ENCODE measurements around the gene MAGEC3. TPM values are rescaled to one million over a fixed set of nuclear protein-coding genes. Genes with fewer than 3 reads are reported as not detected.
"Not testable (repeated sequence)": the region's sequence is repeated elsewhere in the genome, so short reads cannot be mapped to it uniquely, and the experiment has no call there.

The MAGEC3 gene
- total RNA-seq, 4 donors from 2014 or later: not detected

DNA sequence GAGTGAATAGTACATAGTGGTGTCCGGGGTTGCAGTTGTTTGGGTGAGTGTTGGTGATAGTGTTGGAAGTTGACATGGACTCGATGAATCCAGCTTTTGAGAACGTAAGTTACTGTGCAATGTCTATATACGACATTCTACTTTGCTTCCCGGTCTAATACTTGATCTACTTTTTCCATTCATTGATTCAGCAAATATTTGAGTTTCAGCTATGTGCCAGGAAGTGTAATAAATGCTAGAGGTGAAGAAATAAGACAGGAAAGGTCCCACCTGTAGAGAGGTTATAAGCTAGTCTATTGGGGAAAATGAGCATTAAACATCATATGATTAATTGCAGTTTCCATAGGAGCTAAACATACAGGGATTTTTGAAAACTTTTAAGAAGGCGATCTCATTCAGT lies 22.2 kb upstream of the MAGEC3 start:
- Histone ChIP-seq H3K27ac (replicated peaks in 1 of 4) (no peak overlapping the region), H3K4me3 (no peak overlapping the region), H3K4me1 (no peaks in the 10 kb centered on the region), H3K36me3 (no peaks in the 10 kb centered on the region), H3K27me3 (no peaks in the 10 kb centered on the region), H3K9me3 (no peaks in the 10 kb centered on the region)
- TF ChIP-seq, protein P1, sequence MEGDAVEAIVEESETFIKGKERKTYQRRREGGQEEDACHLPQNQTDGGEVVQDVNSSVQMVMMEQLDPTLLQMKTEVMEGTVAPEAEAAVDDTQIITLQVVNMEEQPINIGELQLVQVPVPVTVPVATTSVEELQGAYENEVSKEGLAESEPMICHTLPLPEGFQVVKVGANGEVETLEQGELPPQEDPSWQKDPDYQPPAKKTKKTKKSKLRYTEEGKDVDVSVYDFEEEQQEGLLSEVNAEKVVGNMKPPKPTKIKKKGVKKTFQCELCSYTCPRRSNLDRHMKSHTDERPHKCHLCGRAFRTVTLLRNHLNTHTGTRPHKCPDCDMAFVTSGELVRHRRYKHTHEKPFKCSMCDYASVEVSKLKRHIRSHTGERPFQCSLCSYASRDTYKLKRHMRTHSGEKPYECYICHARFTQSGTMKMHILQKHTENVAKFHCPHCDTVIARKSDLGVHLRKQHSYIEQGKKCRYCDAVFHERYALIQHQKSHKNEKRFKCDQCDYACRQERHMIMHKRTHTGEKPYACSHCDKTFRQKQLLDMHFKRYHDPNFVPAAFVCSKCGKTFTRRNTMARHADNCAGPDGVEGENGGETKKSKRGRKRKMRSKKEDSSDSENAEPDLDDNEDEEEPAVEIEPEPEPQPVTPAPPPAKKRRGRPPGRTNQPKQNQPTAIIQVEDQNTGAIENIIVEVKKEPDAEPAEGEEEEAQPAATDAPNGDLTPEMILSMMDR (IDR thresholded peaks at IDR 0.05): no peak
- TF ChIP-seq POLR2AphosphoS5 (IDR thresholded peaks at IDR 0.05) (no peak), POLR2A (IDR thresholded peaks at IDR 0.05; ENCODE audit: low read depth) (no peak), EP300 (IDR thresholded peaks at IDR 0.05) (no peak)
- WGBS: 81% methylated on average over 6 of the region's 6 CpGs
- intact Hi-C loops (cut with DNase I): no loop called here
- no peak for DNase-seq (ENCODE audit: extremely low spot score)

GRCh38 chrX:141832247-141832646 lies 5.9 kb upstream of the MAGEC3 start:
- DNase-seq (ENCODE audit: extremely low spot score): no peak
- no peaks in the 10 kb centered on the region for H3K36me3 ChIP-seq
- no peaks in the 10 kb centered on the region for H3K4me1 ChIP-seq
- H3K27me3 ChIP-seq: no peaks in the 10 kb centered on the region
- intact Hi-C loops (cut with DNase I): no loop called here
- no peaks in the 10 kb centered on the region for H3K9me3 ChIP-seq
- H3K27ac ChIP-seq (replicated peaks in 1 of 4): no peak overlapping the region
- no peak overlapping the region for H3K4me3 ChIP-seq
- TF ChIP-seq EP300 (IDR thresholded peaks at IDR 0.05): no peak
- TF ChIP-seq, protein P1 (IDR thresholded peaks at IDR 0.05): no peak
- no peak for TF ChIP-seq POLR2A (IDR thresholded peaks at IDR 0.05; ENCODE audit: low read depth)
- TF ChIP-seq POLR2AphosphoS5 (IDR thresholded peaks at IDR 0.05): no peak
- WGBS: 71% methylated on average over 3 of the region's 3 CpGs

DNA sequence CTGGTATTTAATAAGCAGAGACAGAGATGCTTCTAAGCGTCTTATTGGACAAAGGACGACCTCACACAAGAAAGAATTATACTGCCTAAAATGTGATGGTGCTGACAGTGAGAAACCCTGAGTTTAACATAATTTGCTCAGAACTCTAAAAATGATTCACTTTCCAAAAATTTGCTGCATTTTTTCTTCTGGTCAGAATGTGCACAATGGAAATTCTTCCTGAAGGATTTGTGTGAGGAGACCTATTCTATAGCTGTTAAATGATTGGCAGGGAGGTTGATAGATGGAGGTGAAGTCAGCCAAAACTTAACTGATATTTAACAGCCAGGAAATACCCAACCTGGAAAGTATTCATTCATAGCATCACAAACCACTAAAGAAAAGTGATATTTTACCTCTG lies 1.7 kb downstream of the MAGEC3 start:
- Histone ChIP-seq H3K27me3 (no peaks in the 10 kb centered on the region), H3K27ac (replicated peaks in 1 of 4) (no peak overlapping the region), H3K9me3 (peaks cover 0 to 5% (median 0%) of the 10 kb centered on the region in 4 donors), H3K4me3 (no peak overlapping the region), H3K4me1 (no peaks in the 10 kb centered on the region), H3K36me3 (no peaks in the 10 kb centered on the region)
- intact Hi-C loops (cut with DNase I): no loop called here
- DNase-seq (ENCODE audit: extremely low spot score): no peak
- 72% methylated on average over 2 of the region's 2 CpGs for WGBS
- no peak for TF ChIP-seq POLR2AphosphoS5 (IDR thresholded peaks at IDR 0.05)
- no peak for TF ChIP-seq EP300 (IDR thresholded peaks at IDR 0.05)

DNA sequence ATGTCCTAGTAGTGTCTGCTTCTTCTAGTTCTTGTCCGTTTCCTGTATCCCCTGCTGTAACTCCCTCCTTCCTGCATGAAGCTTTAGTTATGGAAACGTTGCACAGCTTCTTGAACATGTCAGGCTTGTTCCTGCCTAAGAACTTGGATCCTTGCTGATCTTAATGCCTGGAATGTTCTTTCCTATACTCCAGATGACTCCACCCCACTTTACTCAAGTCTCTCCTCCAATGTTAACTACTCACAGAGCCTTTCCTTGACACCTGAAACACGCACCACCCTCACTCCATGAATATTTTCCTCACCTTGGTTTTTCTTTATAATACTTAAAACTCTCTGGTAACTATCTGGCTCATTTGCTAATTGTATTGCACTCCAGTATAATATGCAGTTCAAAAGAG lies 19.4 kb downstream of the MAGEC3 start:
- no peaks in the 10 kb centered on the region for H3K36me3 ChIP-seq
- H3K9me3 ChIP-seq: no peaks in the 10 kb centered on the region
- H3K27me3 ChIP-seq: no peaks in the 10 kb centered on the region
- no peak for DNase-seq (ENCODE audit: extremely low spot score)
- intact Hi-C loops (cut with DNase I): no loop called here
- no peak overlapping the region for H3K27ac ChIP-seq (replicated peaks in 1 of 4)
- WGBS: 34% methylated on average over 3 of the region's 3 CpGs
- no peak for TF ChIP-seq POLR2AphosphoS5 (IDR thresholded peaks at IDR 0.05)
- TF ChIP-seq POLR2A (IDR thresholded peaks at IDR 0.05; ENCODE audit: low read depth): no peak
- TF ChIP-seq, protein P1 (IDR thresholded peaks at IDR 0.05): no peak
- no peak for TF ChIP-seq EP300 (IDR thresholded peaks at IDR 0.05)
- H3K4me3 ChIP-seq: no peak overlapping the region
- no peaks in the 10 kb centered on the region for H3K4me1 ChIP-seq

DNA sequence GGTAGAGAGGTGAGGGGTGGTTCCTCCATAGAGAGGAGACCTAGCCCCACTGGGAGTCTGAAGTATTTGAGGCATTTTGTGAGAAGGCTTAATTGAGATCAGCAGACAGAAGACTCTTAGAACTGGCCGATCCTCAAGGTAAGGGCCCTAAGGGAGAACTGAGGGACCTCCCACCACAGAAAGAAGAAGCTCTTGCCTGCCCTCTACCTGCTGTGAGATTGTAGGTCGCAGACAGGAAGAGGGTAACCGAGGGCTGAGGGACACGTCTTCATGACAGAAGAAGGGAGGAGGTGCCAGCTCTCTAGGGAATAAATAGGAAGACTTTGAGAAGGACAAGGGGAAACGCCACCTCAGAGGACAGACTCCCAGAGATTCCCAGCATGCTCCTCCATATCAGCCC lies 41.5 kb downstream of the MAGEC3 start:
- DNase-seq (ENCODE audit: extremely low spot score): no peak
- intact Hi-C loops (cut with DNase I): no loop called here
- no peaks in the 10 kb centered on the region for H3K4me1 ChIP-seq
- TF ChIP-seq POLR2A (IDR thresholded peaks at IDR 0.05; ENCODE audit: low read depth) (no peak), POLR2AphosphoS5 (IDR thresholded peaks at IDR 0.05) (no peak), EP300 (IDR thresholded peaks at IDR 0.05) (no peak)
- TF ChIP-seq, protein P1 (IDR thresholded peaks at IDR 0.05): no peak
- H3K27me3 ChIP-seq: no peaks in the 10 kb centered on the region
- H3K9me3 ChIP-seq: no peaks in the 10 kb centered on the region
- H3K36me3 ChIP-seq: no peaks in the 10 kb centered on the region
- WGBS: 57% methylated on average over 5 of the region's 5 CpGs
- no peak overlapping the region for H3K4me3 ChIP-seq
- no peak overlapping the region for H3K27ac ChIP-seq (replicated peaks in 1 of 4)

GRCh38 chrX:141888811-141889210 lies 50.7 kb downstream of the MAGEC3 start:
- WGBS: 58% methylated on average over 3 of the region's 5 CpGs
- H3K27ac ChIP-seq (replicated peaks in 1 of 4); H3K27me3 ChIP-seq; H3K4me1 ChIP-seq; H3K4me3 ChIP-seq; intact Hi-C loops (cut with DNase I); H3K36me3 ChIP-seq; DNase-seq (ENCODE audit: extremely low spot score); H3K9me3 ChIP-seq: not testable (repeated sequence)
